ENCODE measurements around the gene CRIP2.

DNA sequence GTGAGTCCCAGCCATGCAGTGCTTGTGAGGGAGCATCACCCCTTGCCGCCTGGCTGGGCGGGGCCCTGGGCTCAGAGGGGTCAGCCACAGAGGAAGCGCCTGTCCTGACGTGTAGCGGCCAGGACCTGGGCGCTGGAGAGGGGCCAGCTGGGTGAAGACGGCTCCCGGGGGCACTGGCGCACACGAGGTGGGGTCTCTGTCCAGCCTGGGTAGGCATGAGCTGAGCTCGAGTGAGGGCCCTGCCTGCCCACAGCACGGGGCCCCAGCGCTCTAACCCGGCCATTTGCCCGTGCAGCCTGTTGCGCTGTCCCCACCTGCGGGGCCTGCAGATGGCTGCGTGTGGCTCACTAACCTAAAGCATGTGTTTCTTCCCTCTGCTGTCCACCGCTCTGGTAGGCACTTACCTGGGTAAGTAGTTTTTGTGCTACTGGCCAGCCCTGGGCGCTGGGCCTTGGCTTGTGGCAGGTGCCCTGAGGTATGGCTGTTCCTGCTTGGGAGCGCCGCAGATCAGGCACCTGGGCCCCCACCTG, 6.6 kb upstream of the CRIP2 start:
- TF ChIP-seq EZH2 (IDR thresholded peaks at IDR 0.05; ENCODE audit: borderline replicate concordance, low read depth, low read length, severe bottlenecking): no peak
- TF ChIP-seq, protein P1, sequence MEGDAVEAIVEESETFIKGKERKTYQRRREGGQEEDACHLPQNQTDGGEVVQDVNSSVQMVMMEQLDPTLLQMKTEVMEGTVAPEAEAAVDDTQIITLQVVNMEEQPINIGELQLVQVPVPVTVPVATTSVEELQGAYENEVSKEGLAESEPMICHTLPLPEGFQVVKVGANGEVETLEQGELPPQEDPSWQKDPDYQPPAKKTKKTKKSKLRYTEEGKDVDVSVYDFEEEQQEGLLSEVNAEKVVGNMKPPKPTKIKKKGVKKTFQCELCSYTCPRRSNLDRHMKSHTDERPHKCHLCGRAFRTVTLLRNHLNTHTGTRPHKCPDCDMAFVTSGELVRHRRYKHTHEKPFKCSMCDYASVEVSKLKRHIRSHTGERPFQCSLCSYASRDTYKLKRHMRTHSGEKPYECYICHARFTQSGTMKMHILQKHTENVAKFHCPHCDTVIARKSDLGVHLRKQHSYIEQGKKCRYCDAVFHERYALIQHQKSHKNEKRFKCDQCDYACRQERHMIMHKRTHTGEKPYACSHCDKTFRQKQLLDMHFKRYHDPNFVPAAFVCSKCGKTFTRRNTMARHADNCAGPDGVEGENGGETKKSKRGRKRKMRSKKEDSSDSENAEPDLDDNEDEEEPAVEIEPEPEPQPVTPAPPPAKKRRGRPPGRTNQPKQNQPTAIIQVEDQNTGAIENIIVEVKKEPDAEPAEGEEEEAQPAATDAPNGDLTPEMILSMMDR (IDR thresholded peaks at IDR 0.05; ENCODE audit: borderline replicate concordance, extremely low read depth, low read length, poor library complexity, severe bottlenecking): no peak
